Fibroblast of skin of left quadriceps (primary cell): ENCODE results near the gene POLR3H.
A peak's percentile ranks its signal among the peaks of the same experiment; 100 is the strongest.
"Not testable (repeated sequence)": the region's sequence is repeated elsewhere in the genome, so short reads cannot be mapped to it uniquely, and the experiment has no call there.

Source experiments
- DNase-seq, 2 experiments: peaks; one replicate each; pipeline ENCODE4 v3.0.0-alpha.2; 2013; ENCODE audit warnings: low read depth in 2 of 2

The POLR3H gene

GRCh38 chr22:41543854-41544670, at the start of gene POLR3H:
Gene POLR3H, minus strand, starts transcription at chr22:41544470. Its CDS starts 369 bp downstream, at chr22:41544101.
- DNase-seq: peak; percentile 93 to 94

- not testable (repeated sequence) for DNase-seq
Measured at GRCh38 chr22:41593336-41593960, 49.2 kb upstream of the POLR3H start.

GRCh38 chr22:41589391-41590241, 45.3 kb upstream of the POLR3H start, which contains the start of gene PMM1:
Gene PMM1, minus strand, starts transcription at chr22:41589840. Its CDS starts 35 bp downstream, at chr22:41589805.
- peak; percentile 99 for DNase-seq

GRCh38 chr22:41587347-41587723, 43.1 kb upstream of the POLR3H start:
- DNase-seq: no peak

- DNase-seq: no peak
Measured at GRCh38 chr22:41585898-41586297, 41.6 kb upstream of the POLR3H start.

- no peak for DNase-seq
Measured at GRCh38 chr22:41584881-41585280, 40.6 kb upstream of the POLR3H start.

- DNase-seq: no peak
Measured at GRCh38 chr22:41582694-41583093, 38.4 kb upstream of the POLR3H start.

GRCh38 chr22:41579997-41580355, 35.7 kb upstream of the POLR3H start:
- no peak for DNase-seq

- DNase-seq: no peak
Measured at GRCh38 chr22:41579297-41579996, 35.2 kb upstream of the POLR3H start.

- no peak for DNase-seq
Measured at GRCh38 chr22:41578818-41579217, 34.5 kb upstream of the POLR3H start.

- no peak for DNase-seq
Measured at GRCh38 chr22:41578114-41578513, 33.8 kb upstream of the POLR3H start.

GRCh38 chr22:41576877-41577276, 32.6 kb upstream of the POLR3H start:
- DNase-seq: no peak

GRCh38 chr22:41575533-41575932, 31.3 kb upstream of the POLR3H start:
- no peak for DNase-seq

- no peak for DNase-seq
Measured at GRCh38 chr22:41574847-41575381, 30.6 kb upstream of the POLR3H start.

GRCh38 chr22:41573677-41574076, 29.4 kb upstream of the POLR3H start:
- DNase-seq: no peak

- not testable (repeated sequence) for DNase-seq
Measured at GRCh38 chr22:41572305-41572704, 28.0 kb upstream of the POLR3H start.

GRCh38 chr22:41571786-41572185, 27.5 kb upstream of the POLR3H start:
- no peak for DNase-seq

GRCh38 chr22:41570221-41570620, 26.0 kb upstream of the POLR3H start:
- DNase-seq: no peak

- no peak for DNase-seq
Measured at GRCh38 chr22:41568811-41569210, 24.5 kb upstream of the POLR3H start.

- DNase-seq: no peak
Measured at GRCh38 chr22:41567512-41567768, 23.2 kb upstream of the POLR3H start.

GRCh38 chr22:41565403-41566054, 21.3 kb upstream of the POLR3H start:
- peak in 1 of 2 experiments; percentile 42 for DNase-seq
